HT1080 (cell line): Measurements from ENCODE around the gene RWDD3. TPM values are rescaled to one million over a fixed set of nuclear protein-coding genes. Genes with fewer than 3 reads are reported as not detected.

Source experiments
- DNase-seq: peaks from one replicate; pipeline ENCODE4 v3.0.0-alpha.2; 2015; ENCODE audit warnings: low read depth
- total RNA-seq: library from RNA; depleted of rRNA; stranded (reverse); fragments of >200 nt; shearing (Covaris generic); gene quantifications from 2 replicates; pipeline ENCODE4 v1.2.3, GENCODE V29; 2014

Gene RWDD3
- total RNA-seq, 1 experiment from 2014 or later, result 14.1 TPM

DNA sequence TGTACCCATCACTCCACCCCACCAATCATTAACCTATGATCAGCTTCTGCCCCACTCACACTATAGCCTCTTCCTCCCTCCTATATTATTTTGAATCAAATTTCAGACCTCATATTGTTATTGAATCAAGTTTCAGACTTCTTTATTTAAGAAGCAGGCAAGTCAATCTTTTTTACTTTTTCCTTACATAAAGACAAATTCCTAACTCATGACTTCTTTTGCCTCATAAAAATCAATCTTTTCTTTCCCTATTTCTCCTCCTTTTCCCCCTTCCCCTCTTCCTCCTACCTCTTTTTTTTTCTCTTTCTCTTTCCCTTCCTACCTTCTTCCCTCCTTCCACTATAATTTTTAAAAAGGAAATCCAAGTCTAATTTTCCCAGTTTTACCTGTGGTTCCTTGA, 4.3 kb upstream of the RWDD3 start:
- DNase-seq, result no peak

DNA sequence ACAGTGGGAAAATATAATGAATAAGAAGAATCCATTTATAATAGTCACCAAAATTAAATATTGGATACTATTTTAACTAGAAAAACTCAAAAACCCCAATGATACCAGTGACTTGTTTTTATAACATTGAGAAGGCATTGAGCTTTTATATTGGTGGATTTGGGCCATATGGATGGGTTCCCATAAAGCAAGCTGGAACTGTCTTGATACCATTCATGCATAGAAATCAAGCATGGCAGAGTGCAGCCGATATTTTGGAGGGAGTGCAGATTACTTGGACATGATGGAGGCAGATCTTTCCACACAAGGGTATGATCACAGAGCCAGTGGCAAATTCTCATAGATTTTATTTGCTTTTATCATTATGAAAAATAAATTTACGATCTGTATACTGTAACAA, 3.8 kb upstream of the RWDD3 start:
- no peak for DNase-seq

DNA sequence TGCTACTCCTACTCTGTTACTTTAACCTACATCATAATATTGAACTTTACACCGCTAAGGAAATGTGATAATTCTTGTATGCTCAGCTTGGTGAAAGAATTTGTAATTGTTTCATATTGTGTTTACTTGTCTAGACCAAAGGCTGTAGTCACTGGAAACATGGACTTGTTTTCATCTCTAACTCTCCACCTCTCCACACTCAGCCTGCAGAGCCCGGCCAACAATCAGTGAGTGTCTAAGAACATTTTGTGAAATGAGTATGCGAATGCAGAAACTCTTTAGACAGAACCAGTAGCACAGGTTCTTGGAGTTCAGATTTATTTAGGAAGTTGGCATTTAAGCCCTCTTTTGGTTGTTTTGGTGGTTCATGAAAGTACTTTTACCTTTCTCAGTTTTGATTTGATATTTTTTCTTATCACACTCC, 3.2 kb upstream of the RWDD3 start:
- no peak for DNase-seq

DNA sequence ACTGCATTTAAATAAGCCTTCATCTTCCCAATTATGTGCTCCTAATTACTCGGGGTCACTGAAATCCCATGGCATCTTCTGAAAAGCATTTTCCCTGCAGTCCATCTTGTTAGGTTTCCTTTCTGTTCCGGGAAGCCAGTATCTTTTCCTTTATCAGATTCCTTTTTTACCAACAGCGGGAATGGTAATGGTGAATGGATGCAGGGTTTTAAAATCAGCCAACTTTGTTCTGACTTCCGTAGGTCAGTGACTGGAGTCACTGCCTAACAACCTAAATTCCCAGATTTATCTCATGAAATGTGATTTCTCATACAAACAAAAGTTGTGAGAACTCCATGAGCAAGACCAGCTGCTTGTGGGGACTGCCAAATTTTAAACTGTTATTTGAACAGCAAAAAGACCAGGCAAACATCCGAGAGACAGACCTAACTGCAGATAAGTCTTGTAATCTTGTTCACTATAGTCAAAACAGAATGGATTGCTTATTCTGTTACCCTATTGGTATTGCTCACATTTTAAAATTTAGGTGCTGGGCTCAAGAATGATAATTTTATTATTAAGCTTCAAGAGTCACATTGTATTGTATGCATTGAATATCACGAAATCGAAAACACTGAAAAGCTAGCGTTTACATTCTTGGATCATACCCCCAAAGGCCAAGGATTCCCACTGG, 1.2 kb upstream of the RWDD3 start:
- DNase-seq, result no peak

DNA sequence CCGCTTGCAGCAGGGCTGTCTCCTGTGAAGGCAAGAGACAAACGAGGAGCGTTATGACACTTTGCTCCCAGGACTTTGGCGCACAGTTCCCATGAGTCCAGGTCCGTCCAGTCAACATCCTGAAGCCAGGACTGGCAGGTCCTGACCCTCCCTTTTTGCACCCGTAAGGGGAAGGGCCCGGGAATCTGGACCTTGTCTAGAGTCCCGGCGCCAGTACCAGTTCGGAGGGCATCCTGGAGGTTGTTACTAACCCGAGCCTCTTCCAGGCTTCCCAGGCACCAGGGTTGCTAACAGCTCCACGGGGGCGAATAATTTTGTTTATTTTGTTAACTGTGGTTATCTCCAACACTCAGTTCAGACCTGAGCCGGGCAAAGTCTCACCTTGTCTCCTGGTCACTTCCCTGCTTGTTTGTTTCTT, 682 bp upstream of the RWDD3 start:
- DNase-seq, result no peak

DNA sequence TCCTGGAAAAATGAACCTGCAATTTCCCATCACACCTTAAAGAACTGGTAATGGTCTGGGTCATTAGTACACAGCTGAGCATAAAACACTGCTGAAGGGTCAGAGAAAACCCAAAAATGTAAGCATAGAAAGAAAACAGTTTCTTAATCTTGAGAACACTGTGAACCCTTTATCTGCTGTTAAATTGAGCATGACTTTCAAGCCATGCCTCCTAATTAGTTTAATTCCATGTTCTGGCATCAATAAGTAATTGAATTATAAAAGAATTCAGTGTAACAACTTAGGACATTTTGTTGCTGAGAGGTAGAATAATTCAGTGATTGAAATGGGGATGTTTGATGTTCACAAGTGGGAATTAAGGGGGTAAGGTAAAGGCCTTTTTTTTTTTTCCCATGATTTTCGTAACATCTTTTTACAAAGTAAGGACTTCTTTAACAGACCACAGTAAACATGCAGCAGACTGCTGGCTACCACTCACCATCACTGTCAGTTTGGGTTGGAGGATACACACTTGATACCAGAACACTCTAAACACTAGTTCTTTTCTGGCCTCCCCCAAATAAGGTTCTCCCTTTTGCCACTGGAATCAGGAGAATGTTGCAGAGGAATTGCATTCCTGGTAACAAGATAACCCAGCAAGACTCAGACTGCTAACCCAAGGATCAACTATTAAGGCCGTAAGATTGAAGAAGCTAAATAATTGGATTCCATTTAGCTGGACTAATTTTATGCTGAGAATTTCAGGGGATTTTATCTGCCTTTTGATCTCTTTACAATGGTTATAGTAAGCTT, 3.0 kb downstream of the RWDD3 start:
- no peak for DNase-seq

DNA sequence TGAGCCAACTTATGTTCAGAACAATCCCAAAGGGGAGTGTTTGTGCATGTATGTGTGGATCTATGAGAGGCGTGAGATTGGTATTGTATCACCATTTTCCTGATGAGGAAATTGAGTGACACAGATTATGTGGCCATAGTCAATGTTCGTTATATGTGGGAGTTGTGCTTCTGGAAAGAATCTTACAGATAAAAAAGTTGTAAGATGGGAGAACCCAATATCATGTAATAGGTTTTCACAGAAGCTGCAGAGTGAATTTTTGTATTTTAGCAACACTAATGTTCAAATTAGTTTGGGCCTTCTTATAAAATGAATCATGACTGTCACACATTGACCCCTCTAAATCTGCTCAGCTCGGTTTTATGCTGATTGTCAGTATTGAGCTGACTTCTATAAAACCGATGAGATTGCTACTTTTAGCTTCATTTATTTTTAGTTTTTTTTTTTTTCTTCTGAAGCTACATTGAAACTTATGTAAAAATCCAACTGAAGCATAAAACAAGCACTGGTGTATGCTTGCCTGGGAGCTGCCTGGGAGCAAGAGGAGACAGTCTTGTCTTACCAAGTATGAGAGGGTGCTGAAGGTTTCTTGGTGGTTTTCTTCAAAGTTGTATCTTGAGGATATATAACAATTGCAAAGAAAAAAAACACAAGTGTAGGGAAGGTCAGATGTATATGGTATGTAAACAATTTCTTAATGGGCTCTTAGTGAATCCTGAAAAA, 4.1 kb downstream of the RWDD3 start:
- DNase-seq, result no peak

DNA sequence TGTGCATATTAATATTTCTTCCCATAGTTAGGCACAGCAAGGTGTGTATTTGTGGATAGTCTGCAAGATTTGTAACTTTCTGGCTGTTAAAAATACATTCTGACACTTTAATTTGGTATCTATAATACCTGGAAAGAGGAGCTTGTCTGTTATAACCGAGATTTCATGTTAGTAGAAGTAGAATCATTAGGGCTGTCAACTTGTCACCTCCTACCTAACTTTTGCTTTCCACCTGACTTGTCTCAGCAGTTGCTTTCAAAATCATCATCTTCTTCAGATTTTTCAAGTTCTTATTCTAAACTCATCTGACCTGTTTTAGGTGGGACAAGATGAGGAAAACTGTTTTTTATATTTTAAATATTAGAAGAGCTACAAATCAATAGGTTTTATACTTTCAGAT, 11.0 kb downstream of the RWDD3 start:
- DNase-seq, result no peak

DNA sequence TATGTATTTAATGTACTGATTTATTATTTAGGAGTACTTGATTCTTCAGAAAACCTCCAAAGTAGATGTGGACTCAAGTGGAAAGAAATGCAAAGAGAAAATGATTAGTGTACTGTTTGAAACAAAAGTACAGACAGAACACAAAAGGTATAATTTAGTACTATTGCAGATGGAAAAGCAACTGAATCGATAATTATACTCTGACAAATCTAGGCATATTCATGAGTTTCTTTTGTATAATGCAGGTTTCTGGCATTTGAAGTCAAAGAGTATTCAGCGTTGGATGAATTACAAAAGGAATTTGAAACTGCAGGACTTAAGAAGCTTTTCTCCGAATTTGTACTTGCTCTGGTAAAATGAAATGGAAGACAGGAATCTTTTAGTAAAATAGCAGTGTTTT, 12.5 kb downstream of the RWDD3 start:
- DNase-seq, result no peak

DNA sequence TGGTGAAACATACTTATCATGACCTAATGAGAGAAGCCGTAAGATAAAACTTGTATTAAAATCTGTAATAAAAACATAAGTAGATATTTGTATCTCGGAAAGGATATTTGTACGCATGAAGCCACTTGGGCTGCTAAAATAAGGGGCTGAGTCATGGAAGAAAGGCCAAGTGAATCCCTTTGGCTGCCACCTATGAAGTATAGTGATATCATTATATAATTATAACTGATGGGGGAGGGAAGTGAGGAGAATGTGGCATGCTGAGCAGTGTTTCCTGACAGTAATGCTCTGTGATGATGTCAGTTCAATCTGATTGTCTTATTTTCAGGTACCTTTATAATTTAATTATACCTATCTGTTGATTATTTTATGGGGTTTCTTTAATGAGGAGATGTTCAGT, 13.6 kb downstream of the RWDD3 start:
- DNase-seq, result no peak

DNA sequence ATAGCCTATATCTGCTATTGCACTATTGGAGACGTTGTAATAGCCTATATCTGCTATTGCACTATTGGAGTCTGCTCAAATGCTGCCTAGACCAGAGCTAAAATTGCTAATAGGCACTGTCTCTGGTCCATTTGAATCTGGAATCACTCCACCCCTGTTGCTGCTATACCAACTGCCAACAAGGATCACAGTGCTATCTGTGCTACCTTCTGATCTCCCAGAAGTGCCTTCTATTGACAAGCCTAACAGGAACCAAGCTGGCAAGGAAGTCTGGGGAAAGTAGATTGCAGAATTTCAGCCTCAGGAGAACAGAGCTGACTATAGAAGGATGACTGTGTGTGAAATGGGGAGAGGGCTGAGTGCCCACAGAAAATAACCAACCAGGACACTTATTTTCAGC, 15.9 kb downstream of the RWDD3 start:
- no peak for DNase-seq

DNA sequence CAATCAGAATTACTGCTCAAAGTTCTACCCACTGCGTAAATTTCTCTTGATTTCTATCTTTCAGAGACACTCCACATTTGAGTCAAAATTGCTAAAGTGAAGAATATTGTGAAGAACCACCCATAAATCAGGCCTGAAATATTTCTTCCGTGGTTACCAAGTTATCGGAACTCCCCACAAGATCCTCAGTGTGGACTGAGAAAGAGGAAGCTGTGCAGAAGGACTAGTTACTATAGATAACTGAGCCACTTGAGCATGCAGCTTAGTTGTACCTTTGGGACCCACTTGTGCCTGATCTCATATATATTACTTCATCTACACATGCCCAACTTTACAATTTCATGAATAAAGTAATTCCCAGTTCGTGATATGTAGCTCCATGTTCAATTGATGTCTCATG, 18.4 kb downstream of the RWDD3 start:
- no peak for DNase-seq

DNA sequence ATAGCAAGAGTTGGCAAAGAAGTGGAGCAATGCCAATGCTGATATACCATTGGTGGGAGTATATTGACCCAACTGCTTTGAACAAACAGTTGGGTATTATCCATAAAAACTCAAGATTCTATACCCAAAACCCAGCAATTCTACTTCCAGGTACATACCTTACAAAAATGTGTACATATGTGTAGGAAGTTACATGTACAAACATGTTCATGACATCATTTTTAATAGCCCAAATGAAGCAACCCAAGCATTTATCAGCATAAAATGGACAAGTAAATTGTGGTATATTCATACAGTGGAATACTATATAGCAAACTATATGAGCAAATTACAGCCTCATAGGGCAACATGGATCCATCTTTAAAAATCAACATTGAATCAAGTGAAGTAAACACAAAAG, 20.9 kb downstream of the RWDD3 start:
- no peak for DNase-seq

DNA sequence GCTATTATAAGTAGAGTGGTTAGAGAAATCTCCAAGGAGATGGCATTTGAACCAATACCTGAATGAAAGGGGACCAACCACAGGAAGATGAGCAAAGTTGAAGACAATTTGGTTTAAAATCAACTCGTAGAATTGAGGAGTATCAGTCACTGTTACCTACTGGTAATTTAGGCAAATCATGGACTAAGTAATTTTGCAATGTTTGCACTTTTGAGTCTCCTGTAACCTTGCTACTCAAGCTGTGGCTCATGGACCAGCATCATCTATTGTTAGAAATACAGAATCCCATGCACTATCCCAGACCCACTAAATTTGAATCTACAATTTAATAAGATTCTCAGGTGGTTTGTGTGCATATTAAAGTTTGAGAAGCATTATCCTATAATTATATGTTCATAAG, 21.8 kb downstream of the RWDD3 start:
- no peak for DNase-seq

DNA sequence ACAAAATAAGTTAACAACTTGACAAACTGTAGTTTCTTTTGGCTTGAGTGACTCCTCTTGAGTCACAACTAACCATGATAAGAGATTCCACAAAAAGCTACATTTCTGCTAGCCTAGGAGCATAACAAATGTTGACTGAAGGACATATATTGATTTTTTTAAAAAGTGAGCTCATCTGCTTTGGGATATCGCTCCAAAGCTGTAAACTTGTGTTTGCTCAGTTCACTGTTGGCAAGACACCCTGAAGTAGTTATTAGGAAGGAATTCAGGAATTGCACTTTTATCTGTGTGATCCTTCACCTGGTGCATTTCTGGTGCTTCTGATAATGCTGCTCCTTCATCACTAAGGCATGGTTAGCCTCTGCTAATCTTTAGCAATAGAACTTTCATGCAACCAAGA, 23.7 kb downstream of the RWDD3 start:
- DNase-seq, result no peak

DNA sequence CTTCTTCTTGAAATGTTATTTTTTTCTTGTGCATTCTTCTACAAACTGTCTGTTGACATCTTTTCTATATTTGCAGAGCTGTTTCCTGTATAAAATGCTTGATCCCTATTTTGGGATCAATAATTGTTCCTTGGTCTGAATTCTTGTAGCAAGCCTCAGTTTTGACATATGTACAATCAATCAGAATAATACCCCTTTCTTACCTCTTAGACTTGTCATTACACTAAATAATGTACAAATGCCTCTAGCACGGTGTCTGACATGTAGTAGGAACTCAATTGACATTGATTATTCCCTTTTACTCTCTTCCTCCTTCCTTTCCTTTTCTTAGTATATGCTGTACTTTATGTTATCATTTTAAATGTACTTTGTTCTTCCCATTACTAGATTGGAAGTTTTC, 25.2 kb downstream of the RWDD3 start:
- no peak for DNase-seq

DNA sequence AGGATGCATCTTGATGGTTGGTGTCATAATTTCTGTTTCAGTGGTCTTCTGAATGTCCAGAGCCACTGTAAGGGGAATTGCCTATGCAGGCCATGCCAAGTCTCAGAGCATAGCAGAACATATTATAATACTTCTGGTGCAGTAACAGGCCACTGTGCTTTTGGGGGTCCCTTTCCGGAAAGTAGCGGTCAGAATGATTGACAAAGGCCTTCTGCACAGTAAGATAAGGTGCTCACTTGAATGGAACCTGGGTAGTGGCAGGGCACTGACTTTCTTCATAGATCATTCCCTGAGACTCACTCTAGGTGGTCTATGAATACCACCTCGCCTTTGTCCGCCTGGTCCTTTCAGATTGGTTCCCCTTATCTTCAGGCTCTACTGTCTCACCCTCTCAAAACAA, 28.9 kb downstream of the RWDD3 start:
- no peak for DNase-seq

DNA sequence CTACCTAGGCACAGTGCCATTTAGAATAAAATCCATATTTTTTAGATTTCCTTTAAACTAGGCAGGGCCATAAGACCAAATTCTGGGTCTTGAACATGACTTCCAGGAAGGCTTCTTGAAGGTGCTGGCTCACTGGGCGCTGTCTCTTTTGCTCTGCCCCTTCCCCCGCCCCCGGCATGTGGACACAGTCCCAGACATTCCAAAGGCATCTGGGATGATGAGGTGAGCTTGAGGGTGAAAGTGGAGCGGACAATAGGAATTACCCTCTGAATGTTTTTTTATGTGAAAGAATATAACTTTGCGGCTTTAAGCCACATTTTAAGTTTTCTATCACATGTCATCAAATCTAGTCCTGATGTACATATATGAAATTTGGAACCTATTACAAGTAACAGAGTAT, 29.4 kb downstream of the RWDD3 start:
- no peak for DNase-seq

DNA sequence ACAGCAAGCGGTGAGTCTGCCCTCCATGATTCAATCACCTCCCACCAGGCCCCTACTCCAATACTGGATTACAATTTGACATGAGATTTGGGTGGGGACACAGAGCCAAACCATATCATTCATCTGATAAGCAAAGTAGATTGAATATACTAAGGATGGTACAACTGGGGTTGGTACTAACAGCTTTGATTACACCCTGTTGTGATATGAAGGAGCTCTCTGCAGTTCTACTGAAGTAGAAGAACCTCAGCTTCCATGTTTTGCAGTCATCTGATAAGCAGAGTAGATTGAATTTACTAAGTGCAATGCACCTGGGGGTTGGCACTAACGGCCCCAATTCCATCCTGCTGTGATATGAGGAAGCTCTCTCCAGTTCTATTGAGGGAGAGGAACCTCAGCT, 31.1 kb downstream of the RWDD3 start:
- DNase-seq, result no peak

DNA sequence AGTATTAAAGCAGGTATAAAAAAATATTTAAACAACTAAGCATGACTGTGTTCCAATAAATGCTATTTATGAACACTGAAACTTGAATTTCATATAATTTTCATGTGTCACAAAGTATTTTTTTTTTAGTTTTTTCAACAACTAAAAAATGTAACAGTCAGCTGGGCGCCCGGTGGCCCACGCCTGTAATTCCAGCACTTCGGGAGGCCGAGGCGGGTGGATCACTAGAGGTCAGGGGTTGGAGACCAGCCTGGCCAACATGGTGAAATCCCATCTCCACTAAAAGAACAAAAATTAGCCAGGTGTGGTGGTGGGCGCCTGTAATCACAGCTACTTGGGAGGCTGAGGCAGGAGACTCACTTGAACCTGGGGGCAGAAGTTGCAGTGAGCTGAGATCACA, 42.4 kb downstream of the RWDD3 start:
- no peak for DNase-seq

DNA sequence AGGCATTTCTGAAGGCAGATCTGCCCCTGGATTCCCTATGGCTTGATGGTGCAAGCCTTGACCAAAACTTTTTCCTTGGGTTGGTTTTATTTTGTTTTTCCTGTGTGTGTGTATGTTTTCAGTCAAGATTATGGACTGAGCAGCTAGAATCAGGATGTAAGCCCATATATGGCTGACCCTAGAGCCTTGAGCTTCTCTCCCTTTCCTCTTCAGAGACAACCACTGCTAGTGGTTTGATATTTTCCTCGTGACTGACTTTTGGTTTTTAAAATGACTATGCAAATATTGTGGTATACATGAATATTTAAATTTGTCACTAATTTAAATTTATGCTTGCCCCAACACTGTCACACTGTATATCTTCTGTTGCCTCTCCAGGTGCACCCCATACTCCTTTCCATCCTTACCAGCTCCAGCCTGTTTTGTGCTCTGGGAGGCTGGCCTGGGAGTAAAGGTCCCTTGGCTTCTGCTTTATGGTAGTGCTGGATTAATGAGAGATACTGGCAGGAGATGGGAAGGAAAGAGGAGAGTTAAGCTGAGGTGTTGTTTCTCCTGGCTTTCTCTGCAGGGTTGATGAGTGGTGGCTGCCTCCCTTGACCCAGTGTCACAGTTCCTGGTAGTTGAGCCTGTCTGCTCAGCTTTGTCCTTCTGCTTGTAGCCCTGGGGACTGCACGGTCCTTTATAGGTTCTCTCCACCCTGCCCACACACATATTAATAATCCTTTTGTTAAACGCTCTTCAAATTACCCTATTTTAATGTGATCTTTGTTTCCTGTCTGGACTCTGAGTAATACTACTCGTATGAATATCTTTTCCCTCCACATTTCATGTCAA, 44.4 kb downstream of the RWDD3 start:
- DNase-seq, result no peak
